ENCODE measurements around the gene SS18. TPM values are rescaled to one million over a fixed set of nuclear protein-coding genes. Genes with fewer than 3 reads are reported as not detected.

The SS18 gene
- total RNA-seq, 1 donor from 2014 or later, result 84.4 TPM

DNA sequence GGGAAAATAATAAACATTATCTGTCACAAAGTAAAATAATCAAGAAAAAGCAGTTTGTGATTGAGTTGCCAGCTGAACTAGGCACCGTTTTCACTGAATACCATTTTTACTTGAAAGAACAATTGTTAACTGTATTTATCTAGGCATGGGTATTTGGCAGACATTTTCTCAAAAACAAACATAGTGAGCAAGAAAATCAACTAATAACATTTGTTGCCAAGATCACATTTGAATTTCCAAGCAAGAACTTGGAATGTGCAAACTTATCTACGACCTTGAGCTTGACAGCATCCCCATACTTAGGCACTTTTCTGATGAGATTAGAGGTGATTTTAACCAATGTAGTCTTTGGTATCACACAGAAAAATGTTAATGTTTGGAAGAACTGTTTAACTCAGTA, 16.7 kb downstream of the SS18 start:
- H3K4me3 Mint-ChIP-seq (ENCODE audit: low read depth), result no peak overlapping the region
- H3K36me3 Mint-ChIP-seq (ENCODE audit: insufficient read depth), result peaks cover 57% of the 10 kb centered on the region
- H3K27ac Mint-ChIP-seq, result no peak overlapping the region
- TF ChIP-seq, protein P1, sequence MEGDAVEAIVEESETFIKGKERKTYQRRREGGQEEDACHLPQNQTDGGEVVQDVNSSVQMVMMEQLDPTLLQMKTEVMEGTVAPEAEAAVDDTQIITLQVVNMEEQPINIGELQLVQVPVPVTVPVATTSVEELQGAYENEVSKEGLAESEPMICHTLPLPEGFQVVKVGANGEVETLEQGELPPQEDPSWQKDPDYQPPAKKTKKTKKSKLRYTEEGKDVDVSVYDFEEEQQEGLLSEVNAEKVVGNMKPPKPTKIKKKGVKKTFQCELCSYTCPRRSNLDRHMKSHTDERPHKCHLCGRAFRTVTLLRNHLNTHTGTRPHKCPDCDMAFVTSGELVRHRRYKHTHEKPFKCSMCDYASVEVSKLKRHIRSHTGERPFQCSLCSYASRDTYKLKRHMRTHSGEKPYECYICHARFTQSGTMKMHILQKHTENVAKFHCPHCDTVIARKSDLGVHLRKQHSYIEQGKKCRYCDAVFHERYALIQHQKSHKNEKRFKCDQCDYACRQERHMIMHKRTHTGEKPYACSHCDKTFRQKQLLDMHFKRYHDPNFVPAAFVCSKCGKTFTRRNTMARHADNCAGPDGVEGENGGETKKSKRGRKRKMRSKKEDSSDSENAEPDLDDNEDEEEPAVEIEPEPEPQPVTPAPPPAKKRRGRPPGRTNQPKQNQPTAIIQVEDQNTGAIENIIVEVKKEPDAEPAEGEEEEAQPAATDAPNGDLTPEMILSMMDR (IDR thresholded peaks at IDR 0.05; ENCODE audit: unreplicated experiment), result no peak
- DNase-seq (ENCODE audit: low spot score, unreplicated experiment), result no peak
- H3K27me3 Mint-ChIP-seq, result no peaks in the 10 kb centered on the region
- peaks cover 14% of the 10 kb centered on the region for H3K9me3 Mint-ChIP-seq (ENCODE audit: low read depth)
- peaks cover 5% of the 10 kb centered on the region for H3K4me1 Mint-ChIP-seq (ENCODE audit: low read depth)

DNA sequence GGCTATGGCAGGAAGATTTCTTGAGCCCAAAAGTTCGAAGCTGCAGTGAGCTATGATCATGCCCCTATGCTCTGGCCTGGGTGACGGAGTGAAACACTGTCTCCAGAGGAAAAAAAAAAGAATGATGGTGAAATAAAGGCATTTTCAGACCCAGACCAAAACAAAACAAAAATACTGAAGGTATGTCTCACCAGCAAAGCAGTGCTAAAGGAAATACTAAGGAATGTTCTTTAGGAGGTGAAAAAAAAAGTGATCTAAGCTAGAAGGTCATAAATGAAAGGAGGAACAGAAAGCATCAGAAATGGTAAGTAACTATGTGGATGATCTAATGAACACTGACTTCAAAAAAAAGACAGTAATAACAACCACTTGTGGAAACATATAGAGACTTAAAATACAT, 18.7 kb downstream of the SS18 start:
- Mint-ChIP-seq H3K27ac (no peak overlapping the region), H3K27me3 (no peaks in the 10 kb centered on the region), H3K36me3 (ENCODE audit: insufficient read depth) (peaks cover 50% of the 10 kb centered on the region), H3K9me3 (ENCODE audit: low read depth) (peaks cover 14% of the 10 kb centered on the region), H3K4me1 (ENCODE audit: low read depth) (peaks cover 5% of the 10 kb centered on the region), H3K4me3 (ENCODE audit: low read depth) (no peak overlapping the region)
- TF ChIP-seq, protein P1 (IDR thresholded peaks at IDR 0.05; ENCODE audit: unreplicated experiment), result no peak
- no peak for DNase-seq (ENCODE audit: low spot score, unreplicated experiment)

DNA sequence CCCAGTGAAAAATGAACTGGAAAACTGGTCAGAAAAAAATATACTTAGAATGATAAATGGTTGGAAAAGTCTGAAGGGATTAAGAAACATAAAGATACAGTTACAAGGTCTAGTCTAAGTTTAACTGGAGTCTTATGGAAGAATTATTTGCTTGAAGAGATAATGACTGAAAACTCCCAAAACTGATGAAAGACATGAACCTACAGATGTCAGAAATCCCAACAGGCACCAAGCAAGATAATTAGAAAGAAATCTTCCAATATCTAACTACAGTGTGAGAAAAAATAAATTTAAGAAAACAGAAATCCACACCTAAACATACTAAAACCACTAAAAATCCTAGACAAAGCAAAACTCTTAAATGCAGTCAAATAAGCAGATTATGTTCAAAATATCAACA, 19.4 kb downstream of the SS18 start:
- Mint-ChIP-seq H3K4me1 (ENCODE audit: low read depth) (peaks cover 5% of the 10 kb centered on the region), H3K4me3 (ENCODE audit: low read depth) (no peak overlapping the region), H3K9me3 (ENCODE audit: low read depth) (peaks cover 14% of the 10 kb centered on the region), H3K27ac (no peak overlapping the region), H3K27me3 (no peaks in the 10 kb centered on the region), H3K36me3 (ENCODE audit: insufficient read depth) (peaks cover 46% of the 10 kb centered on the region)
- TF ChIP-seq, protein P1 (IDR thresholded peaks at IDR 0.05; ENCODE audit: unreplicated experiment), result no peak
- no peak for DNase-seq (ENCODE audit: low spot score, unreplicated experiment)

DNA sequence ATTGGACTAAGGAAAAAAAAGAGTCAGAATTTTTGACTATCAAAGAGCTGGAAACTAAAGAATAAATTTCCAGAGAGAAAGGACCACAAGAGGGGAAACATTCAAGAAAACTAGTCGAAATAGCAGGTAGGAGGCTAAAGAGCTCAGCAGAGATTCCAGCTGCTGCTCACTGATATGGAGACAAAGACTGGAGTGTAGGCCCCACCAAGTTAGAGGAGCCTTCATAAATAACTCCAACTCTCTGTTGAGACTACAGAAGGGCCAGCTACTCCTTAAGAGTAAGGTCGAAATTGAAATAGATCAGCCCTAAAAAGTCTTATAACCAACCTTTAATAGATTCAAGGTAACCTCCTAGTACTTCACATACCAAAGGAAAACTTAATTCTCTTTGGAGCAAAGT, 31.1 kb downstream of the SS18 start:
- TF ChIP-seq, protein P1 (IDR thresholded peaks at IDR 0.05; ENCODE audit: unreplicated experiment), result no peak
- no peaks in the 10 kb centered on the region for H3K9me3 Mint-ChIP-seq (ENCODE audit: low read depth)
- no peaks in the 10 kb centered on the region for H3K27me3 Mint-ChIP-seq
- peaks cover 21% of the 10 kb centered on the region for H3K36me3 Mint-ChIP-seq (ENCODE audit: insufficient read depth)
- no peak overlapping the region for H3K4me3 Mint-ChIP-seq (ENCODE audit: low read depth)
- peak overlapping the region; percentile 1 for H3K27ac Mint-ChIP-seq
- DNase-seq (ENCODE audit: low spot score, unreplicated experiment), result no peak
- peaks cover 4% of the 10 kb centered on the region for H3K4me1 Mint-ChIP-seq (ENCODE audit: low read depth)

DNA sequence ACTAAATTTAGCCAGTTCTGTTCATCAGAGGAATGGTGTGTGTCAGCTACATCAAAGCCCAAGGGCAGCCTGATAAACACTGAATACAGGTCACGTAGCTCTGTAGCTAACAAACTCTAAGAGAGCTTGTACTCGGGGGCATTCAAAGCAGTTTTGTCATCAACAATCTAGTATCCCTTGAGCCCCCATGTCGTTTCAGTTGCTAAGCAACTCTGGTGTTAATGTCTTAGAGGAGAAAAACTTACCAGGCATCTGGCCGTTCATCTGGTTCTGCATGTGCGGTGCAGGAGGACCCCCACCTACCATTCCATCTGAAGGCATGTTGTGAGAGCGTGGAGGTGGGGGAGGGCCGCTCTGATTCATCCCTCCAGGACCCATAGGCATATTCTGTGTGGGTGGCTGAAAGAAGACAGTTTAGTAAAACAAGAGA, 33.1 kb downstream of the SS18 start:
- TF ChIP-seq, protein P1 (IDR thresholded peaks at IDR 0.05; ENCODE audit: unreplicated experiment), result no peak
- Mint-ChIP-seq H3K9me3 (ENCODE audit: low read depth) (no peaks in the 10 kb centered on the region), H3K27me3 (no peaks in the 10 kb centered on the region), H3K36me3 (ENCODE audit: insufficient read depth) (peaks cover 22% of the 10 kb centered on the region), H3K27ac (no peak overlapping the region), H3K4me1 (ENCODE audit: low read depth) (peaks cover 4% of the 10 kb centered on the region), H3K4me3 (ENCODE audit: low read depth) (no peak overlapping the region)
- no peak for DNase-seq (ENCODE audit: low spot score, unreplicated experiment)

Measured in progenitor cell of endocrine pancreas (in vitro differentiated cells).